GM23338 (cell line): ENCODE results near the gene IL22RA1. TPM values are rescaled to one million over a fixed set of nuclear protein-coding genes. Genes with fewer than 3 reads are reported as not detected.

Experiments used
- ATAC-seq: fragments of 200-7000 bp; cut with Tn5 transposase; 3 replicates; pipeline ENCODE4 v1.9.1; 2020
- DNase-seq: peaks from one replicate; pipeline ENCODE4 v3.0.0-alpha.2; 2015; ENCODE audit warnings: low spot score
- H2AFZ ChIP-seq: fragments of 200-600 bp; sonication (generic); 2 replicates; pipeline ENCODE4 v1.8.0; 2016; ENCODE audit warnings: antibody characterized with exemption, mild to moderate bottlenecking, moderate library complexity
- H3F3A ChIP-seq: fragments of 200-600 bp; sonication (generic); replicated peaks from 2 replicates; pipeline ENCODE4 v1.8.0; 2017; ENCODE audit warnings: antibody characterized with exemption, mixed run types, low read depth
- H3K27ac ChIP-seq: fragments of 200-600 bp; sonication (generic); 2 replicates; pipeline ENCODE4 v1.6.1; 2016; ENCODE audit warnings: low read depth
- H3K27me3 ChIP-seq: fragments of 200-600 bp; sonication (generic); 2 replicates; pipeline ENCODE4 v1.8.0; 2016; ENCODE audit warnings: mild to moderate bottlenecking, mixed run types, moderate library complexity; ENCODE audit not compliant: insufficient read depth
- H3K36me3 ChIP-seq: fragments of 200-600 bp; sonication (generic); 2 replicates; pipeline ENCODE4 v1.8.0; 2016; ENCODE audit warnings: mild to moderate bottlenecking; ENCODE audit not compliant: insufficient read depth
- H3K4me1 ChIP-seq: fragments of 200-600 bp; sonication (generic); 2 replicates; pipeline ENCODE4 v1.8.0; 2016; ENCODE audit warnings: mild to moderate bottlenecking, moderate library complexity; ENCODE audit not compliant: insufficient read depth
- H3K4me2 ChIP-seq: fragments of 200-600 bp; sonication (generic); 2 replicates; pipeline ENCODE4 v1.7.1; 2017; ENCODE audit warnings: mixed run types
- H3K4me3 ChIP-seq: fragments of 200-600 bp; sonication (generic); 2 replicates; pipeline ENCODE4 v1.6.1; 2016; ENCODE audit warnings: mixed run types
- H3K79me2 ChIP-seq: fragments of 200-600 bp; sonication (generic); replicated peaks from 2 replicates; pipeline ENCODE4 v1.8.0; 2017; ENCODE audit warnings: mild to moderate bottlenecking; ENCODE audit not compliant: insufficient read depth
- H3K9me2 ChIP-seq: fragments of 200-600 bp; sonication (generic); 2 replicates; pipeline ENCODE4 v1.8.0; 2017; ENCODE audit not compliant: insufficient read depth
- H4K20me1 ChIP-seq: fragments of 200-600 bp; sonication (generic); replicated peaks from 2 replicates; pipeline ENCODE4 v1.8.0; 2017; ENCODE audit warnings: mild to moderate bottlenecking; ENCODE audit not compliant: insufficient read depth
- H3K27ac Mint-ChIP-seq: 2 replicates; pipeline ENCODE4 v1.8.0; 2020; ENCODE audit warnings: inconsistent platforms, mild to moderate bottlenecking, moderate library complexity, mixed read lengths
- H3K27me3 Mint-ChIP-seq: 3 replicates; pipeline ENCODE4 v1.8.0; 2022; ENCODE audit warnings: low read depth, mild to moderate bottlenecking, moderate library complexity, mixed read lengths, inconsistent platforms; ENCODE audit not compliant: insufficient read depth, poor library complexity
- H3K36me3 Mint-ChIP-seq: 3 replicates; pipeline ENCODE4 v1.8.0; 2021; ENCODE audit warnings: low read depth, mild to moderate bottlenecking, inconsistent platforms, moderate library complexity, mixed read lengths
- H3K4me1 Mint-ChIP-seq: 3 replicates; pipeline ENCODE4 v1.8.0; 2020; ENCODE audit warnings: mild to moderate bottlenecking, inconsistent platforms, mixed read lengths
- H3K4me3 Mint-ChIP-seq: 3 replicates; pipeline ENCODE4 v1.8.0; 2021; ENCODE audit warnings: moderate library complexity, mild to moderate bottlenecking, inconsistent platforms, mixed read lengths
- H3K9me3 Mint-ChIP-seq: 3 replicates; pipeline ENCODE4 v1.8.0; 2020; ENCODE audit warnings: moderate library complexity, mild to moderate bottlenecking, inconsistent platforms, mixed read lengths
- EZH2 ChIP-seq: fragments of 200-600 bp; sonication (generic); IDR thresholded peaks from one replicate; pipeline ENCODE4 v1.8.0; 2017; ENCODE audit warnings: antibody characterized with exemption, mild to moderate bottlenecking, low read depth; ENCODE audit not compliant: unreplicated experiment
- ZNF114 ChIP-seq: fragments of 250-450 bp; sonication (Bioruptor Pico); IDR thresholded peaks from 2 replicates; pipeline ENCODE4 v1.5.0; 2020; ENCODE audit warnings: mild to moderate bottlenecking, moderate library complexity
- polyA plus RNA-seq: library from polyadenylated mRNA; unstranded; fragments of >200 nt; fragmentation: Nextera tagmentation; extraction: Ambion mirVana; gene quantifications from 2 replicates; pipeline ENCODE4 v1.2.1, GENCODE V29; 2016
- total RNA-seq: library from RNA; depleted of rRNA; stranded (reverse); fragments of >200 nt; shearing (Covaris generic); gene quantifications from 2 replicates; pipeline ENCODE4 v1.2.3, GENCODE V29; 2014
- TF ChIP-seq, protein P1 (sequence below): fragments of 250-450 bp; sonication (Bioruptor Pico); IDR thresholded peaks from 2 replicates; pipeline ENCODE4 v1.5.0; 2020; ENCODE audit warnings: mild to moderate bottlenecking, moderate library complexity
- TF ChIP-seq, protein P2 (sequence below): IDR thresholded peaks from 2 replicates; pipeline ENCODE4 v1.6.1; 2016; ENCODE audit warnings: antibody characterized with exemption

Gene IL22RA1
- total and polyA plus RNA-seq, 2 experiments from 2014 or later = 0.11 to 0.28 TPM

DNA sequence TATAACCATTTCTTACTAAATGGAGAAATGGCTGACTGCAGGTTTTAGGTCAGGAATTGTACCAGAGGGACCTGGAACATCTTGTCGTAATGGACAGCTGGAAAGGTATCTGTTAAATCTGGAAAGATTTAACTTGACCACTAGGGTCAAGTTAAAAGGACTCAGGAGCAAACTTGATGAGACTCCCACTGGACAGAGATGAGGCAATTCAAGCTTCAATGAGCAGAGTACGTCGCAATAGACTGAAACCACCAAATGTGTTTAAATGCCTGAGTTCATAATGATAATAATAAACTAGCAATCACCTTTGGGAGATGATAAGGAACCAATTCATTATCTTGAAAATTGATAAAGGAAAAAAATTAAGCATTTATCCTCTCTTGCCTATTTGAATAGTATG is 35.5 kb upstream of the IL22RA1 start:
- H3K4me3 ChIP-seq = no peak overlapping the region
- H4K20me1 ChIP-seq = no peaks in the 10 kb centered on the region; the same call in 1 of the 2 replicates
- H3K4me1 ChIP-seq = peaks cover 4% of the 10 kb centered on the region; the same call in 1 of the 2 replicates
- H2AFZ ChIP-seq = no peak overlapping the region
- peaks cover 2% of the 10 kb centered on the region for H3K27me3 Mint-ChIP-seq
- no peak for ATAC-seq
- no peaks in the 10 kb centered on the region for H3K9me2 ChIP-seq
- no peak overlapping the region for H3K27ac Mint-ChIP-seq
- H3K4me3 Mint-ChIP-seq = no peak overlapping the region
- H3K4me1 Mint-ChIP-seq = peaks cover 6% of the 10 kb centered on the region
- H3K36me3 ChIP-seq = 0 out of 2 replicates have a peak, but pooled peaks cover 4% of the 10 kb centered on the region
- peaks cover 15% of the 10 kb centered on the region; the same call in 2 of the 3 replicates for H3K36me3 Mint-ChIP-seq
- no peaks in the 10 kb centered on the region for H3F3A ChIP-seq
- TF ChIP-seq EZH2 (no peak), ZNF114 (CRISPR knock-in tag) (no peak)
- TF ChIP-seq, protein P1, sequence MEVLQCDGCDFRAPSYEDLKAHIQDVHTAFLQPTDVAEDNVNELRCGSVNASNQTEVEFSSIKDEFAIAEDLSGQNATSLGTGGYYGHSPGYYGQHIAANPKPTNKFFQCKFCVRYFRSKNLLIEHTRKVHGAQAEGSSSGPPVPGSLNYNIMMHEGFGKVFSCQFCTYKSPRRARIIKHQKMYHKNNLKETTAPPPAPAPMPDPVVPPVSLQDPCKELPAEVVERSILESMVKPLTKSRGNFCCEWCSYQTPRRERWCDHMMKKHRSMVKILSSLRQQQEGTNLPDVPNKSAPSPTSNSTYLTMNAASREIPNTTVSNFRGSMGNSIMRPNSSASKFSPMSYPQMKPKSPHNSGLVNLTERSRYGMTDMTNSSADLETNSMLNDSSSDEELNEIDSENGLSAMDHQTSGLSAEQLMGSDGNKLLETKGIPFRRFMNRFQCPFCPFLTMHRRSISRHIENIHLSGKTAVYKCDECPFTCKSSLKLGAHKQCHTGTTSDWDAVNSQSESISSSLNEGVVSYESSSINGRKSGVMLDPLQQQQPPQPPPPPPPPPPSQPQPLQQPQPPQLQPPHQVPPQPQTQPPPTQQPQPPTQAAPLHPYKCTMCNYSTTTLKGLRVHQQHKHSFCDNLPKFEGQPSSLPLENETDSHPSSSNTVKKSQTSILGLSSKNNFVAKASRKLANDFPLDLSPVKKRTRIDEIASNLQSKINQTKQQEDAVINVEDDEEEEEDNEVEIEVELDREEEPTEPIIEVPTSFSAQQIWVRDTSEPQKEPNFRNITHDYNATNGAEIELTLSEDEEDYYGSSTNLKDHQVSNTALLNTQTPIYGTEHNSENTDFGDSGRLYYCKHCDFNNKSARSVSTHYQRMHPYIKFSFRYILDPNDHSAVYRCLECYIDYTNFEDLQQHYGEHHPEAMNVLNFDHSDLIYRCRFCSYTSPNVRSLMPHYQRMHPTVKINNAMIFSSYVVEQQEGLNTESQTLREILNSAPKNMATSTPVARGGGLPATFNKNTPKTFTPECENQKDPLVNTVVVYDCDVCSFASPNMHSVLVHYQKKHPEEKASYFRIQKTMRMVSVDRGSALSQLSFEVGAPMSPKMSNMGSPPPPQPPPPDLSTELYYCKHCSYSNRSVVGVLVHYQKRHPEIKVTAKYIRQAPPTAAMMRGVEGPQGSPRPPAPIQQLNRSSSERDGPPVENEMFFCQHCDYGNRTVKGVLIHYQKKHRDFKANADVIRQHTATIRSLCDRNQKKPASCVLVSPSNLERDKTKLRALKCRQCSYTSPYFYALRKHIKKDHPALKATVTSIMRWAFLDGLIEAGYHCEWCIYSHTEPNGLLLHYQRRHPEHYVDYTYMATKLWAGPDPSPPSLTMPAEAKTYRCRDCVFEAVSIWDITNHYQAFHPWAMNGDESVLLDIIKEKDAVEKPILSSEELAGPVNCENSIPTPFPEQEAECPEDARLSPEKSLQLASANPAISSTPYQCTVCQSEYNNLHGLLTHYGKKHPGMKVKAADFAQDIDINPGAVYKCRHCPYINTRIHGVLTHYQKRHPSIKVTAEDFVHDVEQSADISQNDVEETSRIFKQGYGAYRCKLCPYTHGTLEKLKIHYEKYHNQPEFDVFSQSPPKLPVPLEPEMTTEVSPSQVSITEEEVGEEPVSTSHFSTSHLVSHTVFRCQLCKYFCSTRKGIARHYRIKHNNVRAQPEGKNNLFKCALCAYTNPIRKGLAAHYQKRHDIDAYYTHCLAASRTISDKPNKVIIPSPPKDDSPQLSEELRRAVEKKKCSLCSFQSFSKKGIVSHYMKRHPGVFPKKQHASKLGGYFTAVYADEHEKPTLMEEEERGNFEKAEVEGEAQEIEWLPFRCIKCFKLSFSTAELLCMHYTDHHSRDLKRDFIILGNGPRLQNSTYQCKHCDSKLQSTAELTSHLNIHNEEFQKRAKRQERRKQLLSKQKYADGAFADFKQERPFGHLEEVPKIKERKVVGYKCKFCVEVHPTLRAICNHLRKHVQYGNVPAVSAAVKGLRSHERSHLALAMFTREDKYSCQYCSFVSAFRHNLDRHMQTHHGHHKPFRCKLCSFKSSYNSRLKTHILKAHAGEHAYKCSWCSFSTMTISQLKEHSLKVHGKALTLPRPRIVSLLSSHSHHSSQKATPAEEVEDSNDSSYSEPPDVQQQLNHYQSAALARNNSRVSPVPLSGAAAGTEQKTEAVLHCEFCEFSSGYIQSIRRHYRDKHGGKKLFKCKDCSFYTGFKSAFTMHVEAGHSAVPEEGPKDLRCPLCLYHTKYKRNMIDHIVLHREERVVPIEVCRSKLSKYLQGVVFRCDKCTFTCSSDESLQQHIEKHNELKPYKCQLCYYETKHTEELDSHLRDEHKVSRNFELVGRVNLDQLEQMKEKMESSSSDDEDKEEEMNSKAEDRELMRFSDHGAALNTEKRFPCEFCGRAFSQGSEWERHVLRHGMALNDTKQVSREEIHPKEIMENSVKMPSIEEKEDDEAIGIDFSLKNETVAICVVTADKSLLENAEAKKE (CRISPR knock-in tag) = no peak
- TF ChIP-seq, protein P2, sequence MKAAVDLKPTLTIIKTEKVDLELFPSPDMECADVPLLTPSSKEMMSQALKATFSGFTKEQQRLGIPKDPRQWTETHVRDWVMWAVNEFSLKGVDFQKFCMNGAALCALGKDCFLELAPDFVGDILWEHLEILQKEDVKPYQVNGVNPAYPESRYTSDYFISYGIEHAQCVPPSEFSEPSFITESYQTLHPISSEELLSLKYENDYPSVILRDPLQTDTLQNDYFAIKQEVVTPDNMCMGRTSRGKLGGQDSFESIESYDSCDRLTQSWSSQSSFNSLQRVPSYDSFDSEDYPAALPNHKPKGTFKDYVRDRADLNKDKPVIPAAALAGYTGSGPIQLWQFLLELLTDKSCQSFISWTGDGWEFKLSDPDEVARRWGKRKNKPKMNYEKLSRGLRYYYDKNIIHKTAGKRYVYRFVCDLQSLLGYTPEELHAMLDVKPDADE = no peak
- H3K27ac ChIP-seq = no peak overlapping the region
- H3K79me2 ChIP-seq = peaks cover 14% of the 10 kb centered on the region; the same call in 1 of the 2 replicates
- DNase-seq = no peak
- H3K4me2 ChIP-seq = no peak overlapping the region
- no peaks in the 10 kb centered on the region for H3K27me3 ChIP-seq
- H3K9me3 Mint-ChIP-seq = peaks cover 3% of the 10 kb centered on the region; the same call in 1 of the 3 replicates
